ENCODE measurements around the gene DNAH8.
A peak's percentile ranks its signal among the peaks of the same experiment; 100 is the strongest.

- TF ChIP-seq EP300 (IDR thresholded peaks at IDR 0.05; ENCODE audit: borderline replicate concordance in 1 of 2, low read depth in 1 of 2, low read length in 1 of 2) (no peak), TCF12 (IDR thresholded peaks at IDR 0.05) (no peak), CTCF (IDR thresholded peaks at IDR 0.05) (peak; percentile 47), POLR2AphosphoS5 (IDR thresholded peaks at IDR 0.05; ENCODE audit: low read depth, low read length) (no peak), FOXM1 (IDR thresholded peaks at IDR 0.05; ENCODE audit: low read depth) (no peak), YY1 (IDR thresholded peaks at IDR 0.05; ENCODE audit: low read depth) (no peak), FOSL2 (IDR thresholded peaks at IDR 0.05; ENCODE audit: borderline replicate concordance, low read depth) (no peak), REST (IDR thresholded peaks at IDR 0.05; ENCODE audit: low read depth, low read length) (no peak), SIN3A (IDR thresholded peaks at IDR 0.05; ENCODE audit: borderline replicate concordance, low read depth, low read length) (no peak), ELF1 (IDR thresholded peaks at IDR 0.05) (no peak)
Measured at GRCh38 chr6:38933426-38933825, 218.3 kb downstream of the DNAH8 start.
